GF-D8 (cell line): ENCODE results near the gene ZNF674.
"Not testable (repeated sequence)": the region's sequence is repeated elsewhere in the genome, so short reads cannot be mapped to it uniquely, and the experiment has no call there.

Source experiments
- DNase-seq: peaks from one replicate; lab custom pipeline; 2025; lab: John Stamatoyannopoulos, UW

The ZNF674 gene

DNA sequence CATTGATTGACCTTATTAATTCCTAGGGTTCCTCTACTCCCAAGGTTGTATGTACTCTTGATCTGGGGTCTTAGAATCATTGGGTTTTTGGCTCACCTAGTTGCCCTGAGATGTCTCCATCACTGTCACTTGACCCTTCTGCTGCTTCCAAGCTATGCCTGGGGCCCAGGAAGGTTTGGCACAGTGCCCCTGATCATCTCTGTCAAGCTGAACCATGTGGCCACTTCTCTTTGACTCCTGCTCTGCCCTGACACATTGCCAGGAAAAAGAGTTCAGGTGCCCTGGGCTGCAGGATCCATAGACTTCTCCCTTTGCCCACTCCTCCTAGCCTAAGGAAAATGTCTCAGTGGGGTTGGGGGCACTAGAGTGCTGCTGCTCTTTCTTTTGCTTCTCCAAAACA lies 24.4 kb upstream of the ZNF674 start:
- no peak for DNase-seq

DNA sequence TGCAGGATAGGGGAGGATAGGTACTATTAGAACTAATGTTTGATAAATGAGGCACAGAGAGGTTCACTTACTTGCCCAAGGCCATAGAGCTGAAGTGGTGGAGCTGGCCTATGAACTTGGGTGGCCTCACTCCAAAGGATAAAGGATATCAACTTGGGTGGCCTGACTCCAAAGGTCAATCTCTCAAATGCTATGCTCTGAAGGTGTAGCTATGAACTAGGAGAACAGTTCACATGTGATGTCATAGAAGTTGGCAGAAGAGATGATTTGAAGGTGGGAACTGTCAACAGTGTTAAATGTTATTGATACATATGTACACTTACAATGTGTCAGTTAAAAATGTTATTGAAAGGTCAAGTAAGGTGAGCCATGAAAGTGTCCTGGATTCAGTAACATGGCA lies 22.2 kb upstream of the ZNF674 start:
- no peak for DNase-seq

DNA sequence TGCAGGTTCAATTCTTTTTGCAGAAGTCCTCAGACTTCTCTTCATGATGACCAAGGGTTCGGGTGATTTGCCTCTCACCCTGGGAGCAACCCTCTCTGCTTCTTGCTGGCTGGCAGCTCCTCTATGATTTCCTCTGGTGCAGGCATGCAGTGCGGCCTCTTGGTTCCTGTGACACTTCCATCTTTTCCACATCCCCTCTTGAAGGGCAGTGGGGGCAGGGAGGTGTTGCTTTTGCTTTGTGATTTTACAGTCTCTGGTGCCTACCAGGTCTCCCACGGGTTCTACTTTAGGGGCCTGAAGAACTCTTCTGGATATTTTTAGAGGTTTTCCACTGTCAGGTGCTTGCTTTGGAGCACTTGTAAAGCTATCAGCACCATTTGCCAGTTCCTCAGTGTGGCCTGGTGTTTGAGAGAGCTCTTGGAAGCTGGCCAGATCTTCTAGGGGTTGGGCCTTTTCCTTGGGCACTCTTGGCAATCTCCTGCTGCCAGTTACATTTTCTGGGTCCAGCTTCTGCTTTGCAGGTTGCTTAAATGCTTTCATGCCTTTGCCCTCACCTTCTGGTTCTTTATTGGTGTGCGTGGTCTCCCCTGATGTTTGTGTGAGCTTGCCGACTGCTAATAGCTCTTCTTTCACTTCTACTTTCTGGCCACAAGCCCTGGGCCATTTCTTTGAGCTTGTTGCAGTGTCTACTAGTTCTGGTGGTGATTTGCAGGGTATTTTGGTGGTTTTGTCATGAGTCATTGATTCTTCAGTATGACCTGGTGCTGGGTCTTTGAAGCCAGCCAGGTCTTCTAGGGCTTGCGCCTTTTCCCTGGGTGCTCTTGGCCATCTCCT lies 16.8 kb upstream of the ZNF674 start:
- no peak for DNase-seq

DNA sequence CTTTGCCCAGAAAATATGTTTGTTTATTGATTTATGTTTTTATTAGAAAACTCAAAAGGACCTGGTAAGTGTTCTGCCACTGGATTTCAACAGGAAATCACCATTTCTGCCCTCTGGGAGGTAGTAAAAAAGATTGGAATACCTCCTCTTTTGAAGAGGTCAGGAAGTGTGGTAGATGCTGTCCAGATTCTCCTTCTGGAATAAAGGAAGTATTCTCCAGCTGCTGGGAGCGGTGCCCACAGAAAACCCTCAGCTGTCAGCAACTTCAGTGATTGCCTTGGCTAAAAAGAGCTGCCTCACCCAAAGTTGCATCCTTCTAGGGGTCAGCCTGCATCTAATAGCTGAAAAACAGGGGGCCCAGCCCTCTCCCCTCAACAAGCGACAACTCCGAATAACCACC lies 13.8 kb upstream of the ZNF674 start:
- DNase-seq: no peak

DNA sequence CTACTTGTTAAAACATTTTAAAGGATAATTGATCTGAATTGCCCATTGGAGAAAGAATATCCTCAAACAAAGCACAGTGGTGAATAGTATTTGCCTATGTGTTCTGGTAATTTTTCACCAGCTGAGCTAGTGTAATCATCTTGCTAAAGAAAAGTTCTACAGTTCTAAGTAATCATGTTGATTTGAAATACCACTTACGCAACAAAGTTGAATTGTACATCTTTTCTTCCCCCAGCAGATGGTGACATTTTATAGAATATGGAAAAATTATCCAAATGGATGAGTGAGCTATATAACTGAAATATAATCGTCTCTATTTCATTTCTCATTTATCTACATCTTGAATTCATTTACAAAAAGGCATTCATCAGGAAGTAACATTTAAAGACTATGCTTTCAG lies 9.7 kb upstream of the ZNF674 start:
- DNase-seq: no peak

DNA sequence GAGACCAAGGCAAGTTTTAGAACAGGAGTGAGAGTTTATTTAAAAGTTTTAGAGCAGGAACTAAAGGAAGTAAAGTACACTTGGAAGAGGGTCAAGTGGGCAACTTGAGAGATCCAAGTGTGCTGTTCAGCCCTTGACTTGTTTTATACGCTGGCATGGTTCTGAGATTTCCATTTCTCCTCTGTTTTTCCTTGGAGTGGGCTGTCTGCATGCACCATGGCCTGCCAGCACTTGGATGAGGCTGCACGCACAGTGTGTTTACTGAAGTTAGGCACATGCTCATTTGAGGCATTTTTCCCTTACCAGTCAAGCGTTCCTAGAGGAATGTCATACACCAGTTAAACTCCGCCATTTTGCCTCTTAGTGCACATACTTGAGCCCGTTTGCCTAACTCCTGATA lies 8.7 kb upstream of the ZNF674 start:
- DNase-seq: no peak

DNA sequence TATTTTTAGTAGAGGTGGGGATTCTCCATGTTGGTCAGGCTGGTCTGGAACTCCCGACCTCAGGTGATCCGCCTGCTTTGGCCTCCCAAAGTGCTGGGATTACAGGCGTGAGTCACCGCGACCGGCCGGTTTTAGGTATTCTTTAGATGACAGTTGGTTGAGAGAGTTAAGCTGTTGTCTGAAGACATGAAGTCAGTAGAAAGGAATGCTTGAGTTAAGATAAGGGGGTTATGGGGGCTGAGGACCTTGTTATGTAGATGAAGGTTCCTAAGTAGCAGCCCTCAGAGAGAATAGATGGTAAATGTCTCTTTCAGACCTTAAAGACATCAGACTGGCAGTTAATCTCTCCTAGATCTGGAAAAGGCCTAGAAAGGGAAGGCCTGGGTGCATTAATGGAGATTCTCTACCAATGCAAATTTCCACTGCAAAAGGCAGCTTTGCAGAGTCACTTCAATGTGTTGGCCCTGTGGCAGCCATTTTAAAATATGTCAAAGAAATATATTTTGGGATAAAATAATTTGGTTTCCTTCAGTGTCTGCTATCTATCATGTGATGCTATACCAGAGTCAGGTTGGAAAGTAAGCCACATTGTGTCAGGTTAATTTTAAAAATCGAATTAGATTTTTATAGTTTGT lies 6.4 kb upstream of the ZNF674 start:
- no peak for DNase-seq

DNA sequence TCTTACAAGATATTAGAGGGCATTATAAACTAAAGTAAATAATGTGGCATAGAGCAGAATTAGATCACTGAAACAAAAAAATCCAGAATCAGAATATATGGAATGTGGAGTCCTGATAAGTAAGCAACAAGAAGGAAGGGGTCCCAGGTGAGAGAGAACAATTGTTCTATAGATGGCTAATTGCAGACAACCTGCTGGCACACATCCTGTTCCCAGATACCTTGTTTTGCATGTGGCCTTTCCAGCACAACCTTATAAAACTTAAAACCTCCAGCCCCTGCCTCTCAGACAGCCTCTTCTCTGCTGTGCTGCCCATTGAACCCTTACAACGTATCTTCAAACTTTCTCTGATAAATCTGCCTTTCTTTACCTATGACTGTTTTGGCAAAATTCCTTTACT lies 4.7 kb upstream of the ZNF674 start:
- no peak for DNase-seq

DNA sequence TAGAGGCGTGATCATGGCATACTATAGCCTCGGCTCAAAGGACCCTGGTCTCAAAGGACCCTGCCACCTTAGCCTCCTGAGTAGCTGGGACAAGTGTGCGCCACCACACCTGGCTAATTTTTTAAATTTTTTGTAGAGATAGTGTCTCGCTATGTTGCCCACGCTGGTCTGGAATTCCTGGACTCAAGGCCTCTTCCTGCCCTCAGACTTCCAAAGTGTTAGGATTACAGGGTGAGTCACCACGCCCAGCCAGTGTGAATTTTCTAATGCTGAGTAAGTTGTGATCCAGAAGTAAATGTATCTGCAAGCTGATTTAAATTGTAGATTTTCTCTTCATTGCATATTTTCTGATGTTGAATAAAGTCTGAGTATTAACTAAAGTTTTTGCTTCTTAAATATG lies 2.6 kb upstream of the ZNF674 start:
- DNase-seq: no peak

DNA sequence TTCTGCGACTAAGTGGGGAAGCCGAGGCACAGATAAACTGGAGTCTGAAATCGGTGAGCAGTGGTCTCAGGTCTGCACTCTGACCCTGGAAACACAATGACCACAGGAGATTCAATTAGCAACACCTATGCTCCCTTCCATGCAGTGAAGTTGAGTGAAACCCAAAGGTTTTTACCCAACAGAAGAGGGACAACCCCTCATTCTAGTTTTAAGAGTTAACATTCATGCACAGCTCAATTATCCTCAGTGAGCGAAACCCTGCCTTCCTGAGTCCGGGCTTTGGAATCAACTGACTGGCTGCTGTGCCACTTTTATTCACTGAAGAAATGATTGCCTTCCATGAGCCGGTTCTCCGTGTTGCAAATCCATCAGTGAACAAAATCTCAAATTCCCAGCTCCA lies 694 bp downstream of the ZNF674 start:
- not testable (repeated sequence) for DNase-seq

DNA sequence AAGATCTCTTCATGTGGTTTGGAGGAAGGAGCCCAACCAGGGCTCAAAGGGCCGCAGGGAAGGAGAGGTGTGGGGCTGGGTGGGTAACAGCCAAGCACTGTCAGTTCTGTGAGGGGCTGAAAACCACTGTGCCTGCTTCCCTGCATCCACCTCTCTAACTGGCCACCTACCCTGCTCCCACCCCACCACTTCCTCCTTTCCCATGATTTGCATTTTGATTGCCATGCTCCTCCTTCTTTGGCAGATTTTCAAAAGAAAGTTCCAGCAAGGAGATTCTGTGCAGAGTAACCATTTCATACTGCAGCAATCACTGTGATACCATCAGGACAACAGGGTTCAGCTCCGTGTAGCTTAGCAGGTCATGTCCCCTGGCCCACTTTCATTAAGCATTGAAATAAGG lies 1.8 kb downstream of the ZNF674 start:
- no peak for DNase-seq

DNA sequence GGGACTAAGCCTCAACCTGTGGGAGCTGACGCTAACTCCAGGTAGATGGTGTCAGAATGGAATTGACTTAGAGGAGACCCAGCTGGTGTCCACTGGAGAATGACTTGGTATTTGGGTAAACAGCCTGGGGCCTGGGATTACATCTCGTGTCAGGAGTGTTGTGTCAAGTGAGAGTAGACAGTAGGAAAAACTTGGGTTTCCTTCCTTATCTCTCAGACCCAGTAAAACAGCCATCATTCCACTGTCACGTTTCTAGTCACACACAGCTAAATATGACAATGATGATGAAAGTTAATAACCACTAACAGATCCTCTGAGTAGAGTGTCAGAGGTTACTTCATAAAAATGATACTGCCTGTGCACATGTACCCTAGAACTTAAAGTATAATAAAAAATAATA lies 13.8 kb downstream of the ZNF674 start:
- DNase-seq: no peak

DNA sequence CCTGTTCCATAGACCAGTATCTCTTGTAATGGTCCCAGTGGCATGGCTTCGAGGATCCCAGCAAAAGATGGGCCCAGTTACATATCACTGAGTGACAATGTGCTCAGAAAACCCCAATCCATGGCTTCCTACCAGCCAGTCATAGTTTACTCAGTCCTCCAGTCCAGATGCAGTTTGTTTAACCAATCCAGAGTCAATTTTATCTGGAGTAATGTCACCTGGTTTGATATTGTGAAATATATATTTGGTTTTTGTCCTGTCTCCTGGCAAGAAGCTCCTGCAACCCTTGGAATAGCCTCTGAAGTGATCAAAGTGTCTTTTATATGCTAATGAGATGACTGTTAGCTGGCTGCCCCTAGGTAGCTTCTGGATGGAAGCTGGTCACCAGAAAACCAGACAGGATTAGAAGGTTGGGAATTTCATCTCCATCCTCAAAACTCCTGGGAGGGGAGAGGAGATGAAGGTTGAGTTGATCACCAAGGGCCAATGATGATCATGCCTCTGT lies 14.8 kb downstream of the ZNF674 start:
- not testable (repeated sequence) for DNase-seq

DNA sequence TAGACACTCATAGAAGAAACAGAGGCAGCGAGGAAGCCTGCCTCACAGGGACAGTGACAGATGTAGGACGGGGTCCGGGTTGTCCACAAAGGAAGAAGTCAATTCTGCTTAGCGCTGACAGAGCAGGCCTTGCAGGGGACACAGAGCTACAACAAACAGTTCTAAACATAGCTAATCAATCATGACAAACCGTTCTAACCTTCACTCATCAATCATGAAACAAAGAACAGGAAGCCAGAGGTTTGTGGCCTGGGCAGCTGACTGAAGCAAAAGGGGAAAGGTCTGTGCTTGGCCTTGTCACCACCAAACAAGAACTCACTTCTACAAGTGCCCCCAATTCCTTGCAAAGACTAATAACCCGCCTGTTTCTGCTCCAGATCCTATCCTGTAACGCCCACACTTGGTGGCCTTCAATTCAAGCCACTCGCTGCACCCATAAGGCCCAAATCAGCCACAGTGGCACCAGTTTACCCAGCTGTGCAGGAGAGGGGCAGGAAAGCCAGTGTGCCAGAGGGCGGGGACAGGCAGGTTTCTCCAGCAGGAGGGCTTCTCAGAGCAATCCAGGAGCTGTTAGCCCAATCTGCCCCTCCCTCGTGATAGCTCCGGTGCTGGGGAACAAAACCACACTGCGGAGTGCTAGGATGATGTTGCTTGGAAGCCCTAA lies 15.3 kb downstream of the ZNF674 start:
- DNase-seq: not testable (repeated sequence)

DNA sequence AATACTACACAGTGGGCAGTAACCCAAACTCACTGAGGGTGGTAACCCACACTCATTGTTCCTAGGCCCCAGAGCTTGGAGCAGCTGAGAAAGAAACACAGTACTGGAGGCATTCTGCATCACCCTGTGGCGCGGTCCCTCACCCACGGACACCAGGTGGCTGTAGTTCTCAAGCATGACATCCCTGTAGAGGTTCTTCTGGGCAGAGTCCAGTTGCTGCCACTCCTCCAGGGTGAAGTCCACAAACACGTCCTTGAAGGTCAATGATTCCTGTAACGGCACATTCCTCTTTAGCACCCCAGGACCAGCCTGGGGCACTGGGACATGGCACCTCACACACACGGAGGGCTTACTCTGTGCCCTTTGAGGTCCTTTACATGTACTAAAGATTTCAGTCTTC lies 16.6 kb downstream of the ZNF674 start:
- DNase-seq: not testable (repeated sequence)

DNA sequence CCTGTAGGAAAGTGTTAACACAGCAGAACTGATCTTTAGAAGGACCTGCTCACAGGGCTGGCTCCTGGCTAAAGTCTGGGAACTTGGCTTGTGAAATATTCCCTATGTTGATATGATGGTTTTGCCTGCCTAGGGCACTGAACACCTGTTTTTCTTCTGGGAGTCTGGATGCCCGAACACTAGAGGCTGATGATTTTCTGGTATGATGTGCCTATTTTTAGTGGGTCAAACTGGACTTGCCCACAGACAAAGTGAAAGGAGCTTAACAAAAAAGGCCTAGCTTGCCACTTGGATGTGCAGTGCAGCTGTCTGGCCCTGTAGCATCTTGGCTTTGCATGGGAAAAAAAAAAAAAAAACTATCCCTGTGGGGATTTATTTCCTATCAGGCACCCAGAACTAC lies 39.1 kb downstream of the ZNF674 start:
- DNase-seq: no peak

DNA sequence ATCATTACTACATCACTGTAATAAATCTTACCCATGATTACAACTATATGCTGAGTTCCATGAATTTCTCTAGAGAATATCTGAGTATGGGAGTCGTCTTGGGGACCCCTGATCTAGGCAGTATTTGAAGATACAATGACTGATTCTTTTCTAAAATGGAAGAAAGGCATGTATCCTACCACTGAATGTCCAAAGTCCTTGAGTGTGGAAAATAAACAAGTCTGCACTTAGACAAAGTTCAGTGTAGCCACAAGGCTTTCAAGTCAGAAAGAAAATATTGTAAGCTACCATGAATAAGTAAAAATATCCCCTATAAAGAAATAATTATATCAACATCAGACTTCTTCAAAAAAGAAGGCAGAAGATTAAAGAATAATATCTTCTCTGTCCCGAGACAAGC lies 42.4 kb downstream of the ZNF674 start:
- no peak for DNase-seq

DNA sequence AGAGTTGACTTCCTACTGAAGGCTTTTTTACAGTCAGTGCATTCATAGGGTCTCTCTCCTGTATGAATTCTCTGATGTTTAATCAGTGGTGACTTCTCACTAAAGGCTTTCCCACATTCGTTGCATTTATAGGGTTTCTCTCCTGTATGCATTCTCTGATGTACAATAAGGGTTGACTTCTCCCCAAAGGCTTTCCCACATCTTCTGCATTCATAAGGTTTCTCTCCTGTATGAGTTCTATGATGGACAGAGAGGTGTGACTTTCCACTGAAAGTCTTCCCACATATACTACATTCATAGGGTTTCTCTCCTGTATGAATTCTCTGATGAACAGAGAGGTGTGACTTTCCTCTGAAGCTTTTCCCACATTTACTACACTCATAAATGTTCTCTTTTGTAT lies 45.2 kb downstream of the ZNF674 start:
- no peak for DNase-seq

DNA sequence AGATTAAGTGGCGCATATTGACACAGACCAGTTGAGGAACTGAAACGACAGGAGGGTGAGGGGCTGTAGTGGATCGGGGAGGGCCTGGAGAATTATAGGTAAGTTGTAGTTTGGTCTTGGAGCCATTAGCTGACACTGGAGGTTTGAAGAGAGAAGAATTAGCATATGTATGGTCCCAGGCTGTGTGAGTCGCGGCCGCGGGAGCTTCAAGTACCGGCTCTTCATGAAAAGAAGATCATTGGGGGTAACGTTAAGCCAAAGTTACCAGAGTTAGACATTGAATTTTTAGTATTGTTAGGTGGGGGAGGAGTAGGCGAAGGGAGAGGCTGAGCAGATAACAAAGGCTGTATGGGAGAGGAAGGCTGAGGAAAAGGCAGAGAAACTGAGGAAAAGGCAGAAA lies 56.5 kb downstream of the ZNF674 start:
- no peak for DNase-seq

DNA sequence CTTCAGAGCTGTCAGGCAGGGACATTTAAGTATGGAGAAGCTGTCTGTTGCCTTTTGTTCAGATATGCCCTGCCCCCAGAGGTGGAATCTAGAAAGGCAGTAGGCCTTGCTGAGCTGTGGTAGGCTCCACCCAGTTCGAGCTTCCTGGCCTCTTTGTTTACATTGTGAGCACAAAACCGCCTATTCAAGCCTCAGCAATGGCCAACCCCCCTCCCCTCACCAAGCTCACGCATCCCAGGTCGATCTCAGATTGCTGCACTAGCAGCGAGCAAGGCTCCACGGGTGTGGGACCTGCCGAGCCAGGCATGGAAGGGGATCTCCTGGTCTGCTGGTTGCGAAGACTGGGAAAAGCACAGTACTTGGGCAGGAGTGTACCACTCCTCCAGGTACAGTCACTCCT lies 59.3 kb downstream of the ZNF674 start:
- no peak for DNase-seq

DNA sequence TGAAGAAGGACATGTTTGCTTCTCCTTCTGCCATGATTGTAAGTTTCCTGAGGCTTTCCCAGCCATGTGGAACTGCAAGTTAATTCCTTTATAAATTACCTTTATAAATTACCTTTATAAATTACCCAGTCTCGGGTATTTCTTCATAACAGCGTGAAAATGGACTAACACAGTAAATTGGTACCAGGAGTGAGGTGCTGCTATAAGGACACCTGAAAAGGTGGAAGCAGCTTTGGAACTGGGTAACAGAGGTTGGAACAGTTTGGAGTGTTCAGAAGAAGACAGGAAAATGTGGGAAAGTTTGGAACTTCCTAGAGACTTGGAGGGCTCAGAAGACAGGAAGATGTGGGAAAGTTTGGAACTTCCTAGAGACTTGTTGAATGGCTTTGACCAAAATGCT lies 66.6 kb downstream of the ZNF674 start:
- not testable (repeated sequence) for DNase-seq

DNA sequence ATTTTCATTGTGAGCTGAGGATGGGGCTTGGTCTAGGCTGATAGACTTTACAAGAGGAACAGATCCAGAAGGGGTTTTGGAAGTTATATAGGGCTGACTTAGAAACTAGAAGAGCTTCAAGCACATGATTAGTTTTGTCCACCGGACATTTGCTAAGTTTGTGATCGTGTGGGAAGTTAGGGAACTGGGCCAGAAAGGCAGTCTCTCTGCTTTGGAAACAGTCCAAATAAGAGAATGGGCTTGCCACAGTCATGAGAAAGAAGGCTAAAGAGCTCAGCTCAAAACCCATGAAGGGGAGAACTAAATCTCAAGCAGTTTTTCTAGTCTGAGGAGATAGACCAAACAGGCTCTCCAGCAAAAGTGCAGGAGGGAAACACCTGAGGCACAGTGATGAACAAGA lies 67.8 kb downstream of the ZNF674 start:
- no peak for DNase-seq

DNA sequence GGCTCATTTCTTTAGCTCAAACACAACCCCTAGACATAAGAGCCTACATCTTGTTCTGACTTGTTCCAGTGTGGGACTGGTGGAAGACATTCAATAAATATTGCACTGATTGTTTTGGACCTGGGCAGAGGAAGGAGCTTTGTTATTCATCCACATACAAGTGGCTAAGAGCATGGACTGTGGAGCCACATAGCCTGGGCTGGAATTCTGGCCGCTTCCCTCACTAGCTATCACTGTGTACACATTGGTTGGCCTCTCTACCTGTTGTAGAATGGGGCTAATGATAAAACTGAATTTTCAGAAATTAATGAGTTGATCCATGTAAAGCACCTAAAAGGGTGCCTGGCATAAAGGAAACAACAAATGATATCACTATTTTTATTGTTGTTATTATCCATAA lies 80.0 kb downstream of the ZNF674 start:
- no peak for DNase-seq
